Fibroblast of lung (primary cell): ENCODE measurements around the gene PIK3CD. TPM values are rescaled to one million over a fixed set of nuclear protein-coding genes. Genes with fewer than 3 reads are reported as not detected.
"Not testable (repeated sequence)": the region's sequence is repeated elsewhere in the genome, so short reads cannot be mapped to it uniquely, and the experiment has no call there.

ENCODE experiments used
- DNase-seq, 2 donors: peaks; one replicate each; pipeline versions ENCODE4 v3.0.0 to v3.0.0-alpha.2; 2010; ENCODE audit warnings: low read depth in 2 of 2
- H2AFZ ChIP-seq: 2 replicates; pipeline ENCODE4 v1.5.1; 2012; ENCODE audit warnings: low read length, control low read depth, inconsistent platforms
- H3K27ac ChIP-seq: 2 replicates; pipeline ENCODE4 v1.5.1; 2011; ENCODE audit warnings: low read length, control low read depth; ENCODE audit not compliant: insufficient read depth
- H3K27me3 ChIP-seq: 2 replicates; pipeline ENCODE4 v1.5.1; 2011; ENCODE audit warnings: mild to moderate bottlenecking, low read length; ENCODE audit not compliant: control insufficient read depth, insufficient read depth
- H3K36me3 ChIP-seq: 2 replicates; pipeline ENCODE4 v1.5.1; 2011; ENCODE audit warnings: low read length; ENCODE audit not compliant: control insufficient read depth, insufficient read depth
- H3K4me1 ChIP-seq: 2 replicates; pipeline ENCODE4 v1.5.1; 2011; ENCODE audit warnings: low read length; ENCODE audit not compliant: control insufficient read depth, insufficient read depth; ENCODE audit errors: extremely low read depth
- H3K4me2 ChIP-seq: 2 replicates; pipeline ENCODE4 v1.5.1; 2011; ENCODE audit warnings: low read length, control low read depth; ENCODE audit not compliant: insufficient read depth; ENCODE audit errors: extremely low read depth
- H3K4me3 ChIP-seq, 4 experiments: fragments of 200-600 bp in 1 of 4; sonication (generic) in 1 of 4; replicated peaks in 1 of 4; 2 replicates each; pipeline ENCODE4 v1.5.1; 2011 to 2016; ENCODE audit warnings: low read length in 4 of 4, low read depth in 3 of 4, mild to moderate bottlenecking in 3 of 4, control low read depth in 2 of 4, inconsistent platforms in 1 of 4, mixed read lengths in 1 of 4; ENCODE audit not compliant: insufficient read depth in 1 of 4; ENCODE audit errors: control extremely low read depth in 1 of 4
- H3K79me2 ChIP-seq: 2 replicates; pipeline ENCODE4 v1.5.1; 2012; ENCODE audit warnings: mild to moderate bottlenecking, low read length, inconsistent platforms; ENCODE audit not compliant: control insufficient read depth, insufficient read depth
- H3K9ac ChIP-seq: 2 replicates; pipeline ENCODE4 v1.5.1; 2011; ENCODE audit warnings: mild to moderate bottlenecking, low read length, control low read depth; ENCODE audit not compliant: insufficient read depth
- H3K9me3 ChIP-seq: 2 replicates; pipeline ENCODE4 v1.5.1; 2012; ENCODE audit warnings: low read depth, low read length; ENCODE audit not compliant: control insufficient read depth, insufficient read depth
- H4K20me1 ChIP-seq: 2 replicates; pipeline ENCODE4 v1.5.1; 2011; ENCODE audit warnings: low read length; ENCODE audit not compliant: control insufficient read depth, insufficient read depth; ENCODE audit errors: extremely low read depth
- EZH2 ChIP-seq: IDR thresholded peaks from 2 replicates; pipeline ENCODE4 v1.5.1; 2012; ENCODE audit warnings: low read length, control low read depth, mild to moderate bottlenecking; ENCODE audit errors: missing control alignments
- polyA plus RNA-seq, 2 donors: library from polyadenylated mRNA; depleted of rRNA in 1 of 2; stranded (reverse) in 1 of 2; unstranded in 1 of 2; fragments of >200 nt; gene quantifications; 2 replicates each; pipeline ENCODE4 v1.2.1, GENCODE V29; 2011 to 2012; ENCODE audit warnings: missing spikeins in 1 of 2
- total RNA-seq: library from RNA; depleted of rRNA; stranded (reverse); fragments of >200 nt; gene quantifications from 2 replicates; pipeline ENCODE4 v1.2.1, GENCODE V29; 2014
- TF ChIP-seq, protein P1 (sequence below), 2 donors: IDR thresholded peaks in 1 of 2; conservative IDR thresholded peaks in 1 of 2; 1 replicate in 1 of 2; 2 replicates in 1 of 2; pipeline ENCODE4 v1.5.1; 2011 to 2012; ENCODE audit warnings: low read length in 2 of 2, control low read depth in 1 of 2, inconsistent platforms in 1 of 2, low read depth in 1 of 2, mild to moderate bottlenecking in 1 of 2

PIK3CD gene
- total and polyA plus RNA-seq, 2 donors (not counting 1 experiment from before 2014, with no cell fraction given) = 2.8 to 6.4 TPM

DNA sequence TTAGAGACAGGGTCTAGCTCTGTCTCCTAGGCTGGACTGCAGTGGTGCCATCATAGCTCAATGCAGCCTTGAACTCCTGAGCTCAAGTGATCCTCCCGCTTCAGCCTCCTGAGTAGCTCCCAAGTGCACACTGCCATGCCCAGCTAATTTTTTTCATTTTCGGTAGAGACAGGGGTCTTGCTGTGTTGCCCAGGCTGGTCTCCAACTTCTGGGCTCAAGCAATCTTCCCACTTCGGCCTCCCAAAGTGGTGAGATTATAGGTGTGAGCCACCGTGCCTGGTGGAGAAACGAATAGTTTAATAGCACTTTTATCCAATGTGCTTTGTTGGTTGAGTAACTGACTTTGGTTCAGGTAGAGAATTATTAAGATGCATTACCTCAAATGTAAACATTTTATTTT lies 20.9 kb downstream of the PIK3CD start:
- Histone ChIP-seq H3K27me3 (peaks cover 4% of the 10 kb centered on the region), H2AFZ (no peak overlapping the region), H3K4me3 (no peak overlapping the region), H3K27ac (no peak overlapping the region), H3K4me1 (no peaks in the 10 kb centered on the region), H4K20me1 (no peaks in the 10 kb centered on the region), H3K4me2 (no peak overlapping the region), H3K9me3 (no peaks in the 10 kb centered on the region), H3K79me2 (no peaks in the 10 kb centered on the region), H3K9ac (no peak overlapping the region), H3K36me3 (no peaks in the 10 kb centered on the region)
- no peak for DNase-seq
- TF ChIP-seq, protein P1, sequence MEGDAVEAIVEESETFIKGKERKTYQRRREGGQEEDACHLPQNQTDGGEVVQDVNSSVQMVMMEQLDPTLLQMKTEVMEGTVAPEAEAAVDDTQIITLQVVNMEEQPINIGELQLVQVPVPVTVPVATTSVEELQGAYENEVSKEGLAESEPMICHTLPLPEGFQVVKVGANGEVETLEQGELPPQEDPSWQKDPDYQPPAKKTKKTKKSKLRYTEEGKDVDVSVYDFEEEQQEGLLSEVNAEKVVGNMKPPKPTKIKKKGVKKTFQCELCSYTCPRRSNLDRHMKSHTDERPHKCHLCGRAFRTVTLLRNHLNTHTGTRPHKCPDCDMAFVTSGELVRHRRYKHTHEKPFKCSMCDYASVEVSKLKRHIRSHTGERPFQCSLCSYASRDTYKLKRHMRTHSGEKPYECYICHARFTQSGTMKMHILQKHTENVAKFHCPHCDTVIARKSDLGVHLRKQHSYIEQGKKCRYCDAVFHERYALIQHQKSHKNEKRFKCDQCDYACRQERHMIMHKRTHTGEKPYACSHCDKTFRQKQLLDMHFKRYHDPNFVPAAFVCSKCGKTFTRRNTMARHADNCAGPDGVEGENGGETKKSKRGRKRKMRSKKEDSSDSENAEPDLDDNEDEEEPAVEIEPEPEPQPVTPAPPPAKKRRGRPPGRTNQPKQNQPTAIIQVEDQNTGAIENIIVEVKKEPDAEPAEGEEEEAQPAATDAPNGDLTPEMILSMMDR (conservative IDR thresholded peaks at IDR 0.05 in 1 of 2, IDR thresholded peaks at IDR 0.05 in 1 of 2; ENCODE audit: low read depth in 1 of 2, low read length in 2 of 2) = no peak
- no peak for TF ChIP-seq EZH2

DNA sequence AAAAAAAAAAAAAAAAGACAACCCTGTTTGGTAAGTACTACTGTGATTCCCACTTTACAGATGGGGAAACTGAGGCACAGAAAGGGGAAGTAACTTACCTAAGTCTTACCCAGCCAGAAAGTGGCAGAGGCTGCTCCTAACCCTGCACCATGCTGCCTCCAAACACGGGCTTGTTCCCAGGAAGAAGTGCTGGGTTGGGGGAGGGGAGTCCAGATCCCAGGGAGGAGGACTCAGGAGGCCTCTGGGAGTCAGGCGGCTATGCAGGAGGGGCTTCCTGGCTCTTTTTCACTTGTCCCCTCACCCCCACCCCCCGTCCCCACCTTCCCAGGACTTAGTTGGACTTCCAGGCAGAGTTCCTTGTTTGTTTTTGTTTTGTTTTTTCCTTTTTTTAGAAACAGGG lies 23.9 kb downstream of the PIK3CD start:
- no peak overlapping the region for H2AFZ ChIP-seq
- no peaks in the 10 kb centered on the region for H3K27me3 ChIP-seq
- H3K4me3 ChIP-seq = no peak overlapping the region
- no peak overlapping the region for H3K27ac ChIP-seq
- no peak overlapping the region for H3K9ac ChIP-seq
- no peaks in the 10 kb centered on the region for H3K79me2 ChIP-seq
- no peaks in the 10 kb centered on the region for H3K9me3 ChIP-seq
- no peak for DNase-seq
- no peaks in the 10 kb centered on the region for H3K36me3 ChIP-seq
- no peak for TF ChIP-seq EZH2
- TF ChIP-seq, protein P1 (conservative IDR thresholded peaks at IDR 0.05 in 1 of 2, IDR thresholded peaks at IDR 0.05 in 1 of 2; ENCODE audit: low read depth in 1 of 2, low read length in 2 of 2) = no peak
- no peak overlapping the region for H3K4me2 ChIP-seq
- H4K20me1 ChIP-seq = no peaks in the 10 kb centered on the region
- H3K4me1 ChIP-seq = no peaks in the 10 kb centered on the region

DNA sequence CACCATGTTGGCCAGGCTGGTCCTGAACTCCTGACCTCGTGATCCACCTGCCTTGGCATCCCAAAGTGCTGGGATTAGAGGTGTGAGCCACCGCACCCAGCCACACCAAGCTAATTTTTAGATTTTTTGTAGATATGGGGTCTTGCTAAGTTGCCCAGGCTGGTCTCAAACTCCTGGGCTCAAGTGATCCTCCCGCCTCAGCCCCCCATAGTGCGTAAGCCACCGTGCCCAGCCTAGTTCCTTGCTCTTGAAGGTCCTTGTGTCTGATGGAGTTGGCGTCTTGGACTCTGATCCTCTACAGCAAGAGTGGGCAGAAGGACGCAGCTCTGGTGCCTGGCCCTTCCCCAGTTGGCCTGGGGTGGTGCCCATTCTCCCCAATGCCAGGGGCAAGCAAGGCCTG lies 24.6 kb downstream of the PIK3CD start:
- H3K36me3 ChIP-seq, H3K4me2 ChIP-seq, H4K20me1 ChIP-seq, H3K4me3 ChIP-seq, H2AFZ ChIP-seq, H3K27me3 ChIP-seq, H3K79me2 ChIP-seq, DNase-seq, H3K27ac ChIP-seq, H3K4me1 ChIP-seq, H3K9me3 ChIP-seq, H3K9ac ChIP-seq: not testable (repeated sequence)
